Nephron progenitor cell (in vitro differentiated cells): ENCODE data around the gene PLXNA2.

Experiments
- DNase-seq: peaks from one replicate; pipeline ENCODE4 v3.0.0; 2021
- H3K27ac Mint-ChIP-seq: 2 replicates; pipeline ENCODE4 v1.8.0; 2021; ENCODE audit warnings: mild to moderate bottlenecking, moderate library complexity, mixed read lengths
- H3K27me3 Mint-ChIP-seq: 2 replicates; pipeline ENCODE4 v1.8.0; 2021; ENCODE audit warnings: mild to moderate bottlenecking, low read depth, mixed read lengths; ENCODE audit not compliant: poor library complexity
- H3K36me3 Mint-ChIP-seq: 2 replicates; pipeline ENCODE4 v1.8.0; 2021; ENCODE audit warnings: low read depth, mixed read lengths
- H3K4me1 Mint-ChIP-seq: 2 replicates; pipeline ENCODE4 v1.8.0; 2021; ENCODE audit warnings: mixed read lengths
- H3K4me3 Mint-ChIP-seq: 2 replicates; pipeline ENCODE4 v1.8.0; 2021; ENCODE audit warnings: mild to moderate bottlenecking, moderate library complexity, mixed read lengths
- H3K9me3 Mint-ChIP-seq: 2 replicates; pipeline ENCODE4 v1.8.0; 2021; ENCODE audit warnings: mild to moderate bottlenecking, moderate library complexity, mixed read lengths
- CTCF ChIP-seq: fragments of 200-600 bp; sonication (generic); IDR thresholded peaks from 2 replicates; pipeline ENCODE4 v1.5.0; 2021; ENCODE audit warnings: antibody characterized with exemption

Gene PLXNA2

GRCh38 chr1:207991583-207992026, 252.6 kb downstream of the PLXNA2 start:
- H3K9me3 Mint-ChIP-seq = peaks cover 15% of the 10 kb centered on the region
- no peak for DNase-seq
- peaks cover 47% of the 10 kb centered on the region for H3K27me3 Mint-ChIP-seq
- H3K36me3 Mint-ChIP-seq = no peaks in the 10 kb centered on the region
- peaks cover 5% of the 10 kb centered on the region for H3K4me1 Mint-ChIP-seq
- no peak overlapping the region for H3K4me3 Mint-ChIP-seq
- no peak overlapping the region for H3K27ac Mint-ChIP-seq
- TF ChIP-seq CTCF = no peak

DNA sequence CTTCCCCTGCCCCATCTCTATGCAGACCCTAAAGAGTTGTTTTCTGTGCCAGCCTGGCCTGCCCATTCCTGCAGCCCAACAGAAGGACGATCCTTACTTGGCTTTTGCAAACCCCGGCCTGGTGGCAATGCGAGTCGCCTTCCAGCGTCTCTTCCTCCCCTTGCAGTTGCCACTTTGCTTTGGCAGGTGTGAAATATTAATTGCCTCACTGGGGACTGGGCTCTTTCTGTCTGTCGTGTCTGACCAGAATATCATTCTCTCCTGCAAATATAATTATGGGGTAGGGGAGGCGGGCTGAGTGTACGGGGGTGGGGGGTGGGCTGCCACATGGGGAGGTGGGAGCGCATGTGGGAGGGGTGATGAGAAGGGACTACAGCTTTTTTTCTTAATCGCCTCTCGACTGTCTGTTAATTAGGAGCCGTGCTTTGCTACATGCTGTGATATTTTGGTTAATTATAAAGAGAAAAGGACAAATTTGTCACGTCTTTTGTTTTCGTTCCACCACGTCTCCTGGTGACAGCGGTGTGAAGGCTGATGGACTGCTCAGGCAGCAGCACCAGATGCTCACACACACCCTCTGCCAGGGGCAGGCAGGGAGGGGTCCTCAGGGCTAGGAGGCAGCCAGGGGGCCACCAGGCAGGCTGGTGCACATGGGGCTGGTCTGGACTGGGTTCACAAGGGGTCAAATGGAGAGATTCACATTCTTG, 253.2 kb downstream of the PLXNA2 start:
- Mint-ChIP-seq H3K4me1 (peaks cover 5% of the 10 kb centered on the region), H3K4me3 (no peak overlapping the region), H3K27me3 (peaks cover 41% of the 10 kb centered on the region), H3K9me3 (peaks cover 15% of the 10 kb centered on the region), H3K27ac (no peak overlapping the region), H3K36me3 (no peaks in the 10 kb centered on the region)
- no peak for DNase-seq
- no peak for TF ChIP-seq CTCF

DNA sequence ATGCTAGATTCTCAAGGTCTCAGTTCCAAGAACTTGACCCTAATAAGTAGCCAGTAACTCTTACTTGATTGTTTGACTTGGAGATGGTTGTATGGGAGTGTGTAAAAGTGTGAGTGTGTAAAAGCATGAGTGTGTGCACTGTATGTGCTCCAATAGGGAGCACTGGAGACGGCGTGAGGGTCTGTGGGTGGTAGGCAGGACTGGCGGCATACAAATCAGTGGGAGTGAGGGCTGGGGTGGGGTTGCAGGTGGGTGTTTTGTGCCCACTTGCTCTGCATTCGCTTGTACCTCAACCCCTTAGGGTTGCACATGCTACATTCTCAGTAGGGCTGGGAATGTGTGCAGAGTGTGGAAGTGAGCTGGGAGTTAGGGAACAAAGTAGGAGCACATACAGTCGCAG, 253.7 kb downstream of the PLXNA2 start:
- peak overlapping the region; percentile 46 for H3K27ac Mint-ChIP-seq
- peaks cover 5% of the 10 kb centered on the region for H3K4me1 Mint-ChIP-seq
- peaks cover 35% of the 10 kb centered on the region for H3K27me3 Mint-ChIP-seq
- H3K4me3 Mint-ChIP-seq = no peak overlapping the region
- no peak for DNase-seq
- no peak for TF ChIP-seq CTCF
- H3K36me3 Mint-ChIP-seq = no peaks in the 10 kb centered on the region
- H3K9me3 Mint-ChIP-seq = peaks cover 15% of the 10 kb centered on the region

GRCh38 chr1:207988326-207989165, 255.6 kb downstream of the PLXNA2 start:
- H3K36me3 Mint-ChIP-seq = no peaks in the 10 kb centered on the region
- TF ChIP-seq CTCF = no peak
- DNase-seq = no peak
- peaks cover 9% of the 10 kb centered on the region for H3K9me3 Mint-ChIP-seq
- peaks cover 21% of the 10 kb centered on the region for H3K27me3 Mint-ChIP-seq
- peak overlapping the region; percentile 11 for H3K27ac Mint-ChIP-seq
- H3K4me3 Mint-ChIP-seq = no peak overlapping the region
- peaks cover 5% of the 10 kb centered on the region for H3K4me1 Mint-ChIP-seq

DNA sequence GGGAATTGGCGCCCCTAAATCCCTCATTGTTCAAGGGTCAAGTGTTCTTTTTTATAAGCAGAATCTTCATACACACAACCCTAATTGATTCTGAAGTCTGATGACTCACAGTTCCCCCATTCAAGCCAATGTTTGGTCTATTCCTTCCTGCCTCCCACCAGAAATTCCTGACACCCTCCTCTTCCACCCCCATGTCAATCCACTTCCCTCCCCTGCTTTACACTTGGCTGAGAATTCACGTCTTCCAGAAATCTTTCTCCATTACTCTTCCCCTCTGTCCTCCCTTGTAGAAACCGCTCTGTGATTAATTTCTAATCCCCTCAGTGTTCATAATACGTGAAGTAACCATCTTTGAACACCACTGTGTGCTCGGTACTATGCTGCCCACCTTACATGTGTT, 257.0 kb downstream of the PLXNA2 start:
- no peak for TF ChIP-seq CTCF
- no peak for DNase-seq
- Mint-ChIP-seq H3K36me3 (no peaks in the 10 kb centered on the region), H3K27me3 (peaks cover 19% of the 10 kb centered on the region), H3K4me3 (no peak overlapping the region), H3K9me3 (no peaks in the 10 kb centered on the region), H3K27ac (no peak overlapping the region), H3K4me1 (peaks cover 5% of the 10 kb centered on the region)
